Putamen (tissue), 1 donor: Measurements from ENCODE around the gene NR3C1.

Source experiments
- DNase-seq: peaks from one replicate; pipeline ENCODE4 v3.0.0-alpha.2; 2016; ENCODE audit warnings: low spot score

Gene NR3C1

GRCh38 chr5:143403593-143404415 is at the start of gene NR3C1:
Gene NR3C1 (minus strand): TSS chr5:143403686. CDS start chr5:143400839, 2,847 bp downstream.
- DNase-seq = peak; percentile 93

GRCh38 chr5:143449772-143450171 is 46.3 kb upstream of the NR3C1 start:
- DNase-seq = no peak

GRCh38 chr5:143448518-143448917 is 45.0 kb upstream of the NR3C1 start:
- no peak for DNase-seq

- no peak for DNase-seq
Measured at GRCh38 chr5:143447983-143448382, 44.5 kb upstream of the NR3C1 start.

GRCh38 chr5:143446535-143447226 is 43.2 kb upstream of the NR3C1 start:
- no peak for DNase-seq

GRCh38 chr5:143445776-143446175 is 42.3 kb upstream of the NR3C1 start:
- no peak for DNase-seq

- DNase-seq = no peak
Measured at GRCh38 chr5:143443330-143443729, 39.8 kb upstream of the NR3C1 start.

GRCh38 chr5:143442385-143442784 is 38.9 kb upstream of the NR3C1 start:
- DNase-seq = peak; percentile 12

GRCh38 chr5:143440448-143441115 is 37.1 kb upstream of the NR3C1 start:
- no peak for DNase-seq

- no peak for DNase-seq
Measured at GRCh38 chr5:143437666-143438273, 34.3 kb upstream of the NR3C1 start.

- DNase-seq = no peak
Measured at GRCh38 chr5:143436871-143437270, 33.4 kb upstream of the NR3C1 start.

- DNase-seq = peak; percentile 58
Measured at GRCh38 chr5:143435210-143435657, 31.7 kb upstream of the NR3C1 start.

- DNase-seq = no peak
Measured at GRCh38 chr5:143434261-143435209, 31.0 kb upstream of the NR3C1 start.

GRCh38 chr5:143433670-143434069 is 30.2 kb upstream of the NR3C1 start:
- DNase-seq = no peak

- no peak for DNase-seq
Measured at GRCh38 chr5:143432658-143433239, 29.3 kb upstream of the NR3C1 start.

GRCh38 chr5:143431789-143432188 is 28.3 kb upstream of the NR3C1 start:
- peak; percentile 16 for DNase-seq

- DNase-seq = no peak
Measured at GRCh38 chr5:143428738-143429420, 25.4 kb upstream of the NR3C1 start.

- no peak for DNase-seq
Measured at GRCh38 chr5:143428155-143428554, 24.7 kb upstream of the NR3C1 start.

GRCh38 chr5:143427122-143427735 is 23.7 kb upstream of the NR3C1 start:
- no peak for DNase-seq
